Measurements from ENCODE around the gene TTC7B. TPM values are rescaled to one million over a fixed set of nuclear protein-coding genes. Genes with fewer than 3 reads are reported as not detected.

Gene TTC7B
- polyA plus RNA-seq, 1 donor (not counting 4 experiments of a cell fraction or from before 2014, with no cell fraction given) = 21.4 TPM

- no peaks in the 10 kb centered on the region for H3K27me3 ChIP-seq (ENCODE audit: control insufficient read depth, extremely low read depth, insufficient read depth, low read length)
- no peaks in the 10 kb centered on the region for H3K4me1 ChIP-seq (ENCODE audit: control insufficient read depth, extremely low read depth, insufficient read depth, low read length)
- dilution Hi-C loops (cut with MboI; ENCODE audit: extremely low pct_ligation_motif_present, low sequenced_read_pairs) = no loop called here
- H3K27ac ChIP-seq (ENCODE audit: control insufficient read depth, insufficient read depth, low read length) = no peak overlapping the region
- no peak overlapping the region for H3K4me3 ChIP-seq (ENCODE audit: control insufficient read depth in 2 of 3, extremely low read depth in 1 of 3, insufficient read depth in 2 of 3, low read depth in 1 of 3, low read length in 3 of 3)
- no peak overlapping the region for H3K4me2 ChIP-seq (ENCODE audit: control insufficient read depth, extremely low read depth, insufficient read depth, low read depth, low read length)
- DNase-seq (ENCODE audit: low read depth, low spot score) (no peak), FAIRE-seq (no peak)
- H4K20me1 ChIP-seq (ENCODE audit: control insufficient read depth, extremely low read depth, insufficient read depth, low read length) = no peaks in the 10 kb centered on the region
- H2AFZ ChIP-seq (ENCODE audit: control insufficient read depth, low read length) = no peak overlapping the region
- H3K36me3 ChIP-seq (ENCODE audit: control insufficient read depth in 2 of 2, extremely low read depth in 1 of 2, insufficient read depth in 2 of 2, low read length in 2 of 2) = no peaks in the 10 kb centered on the region
- H3K79me2 ChIP-seq (ENCODE audit: control insufficient read depth, insufficient read depth, low read length) = no peaks in the 10 kb centered on the region
- H3K9me1 ChIP-seq (ENCODE audit: control insufficient read depth, extremely low read depth, insufficient read depth, low read length) = no peaks in the 10 kb centered on the region
- H3K9ac ChIP-seq (ENCODE audit: control insufficient read depth, extremely low read depth, insufficient read depth, low read length) = no peak overlapping the region
- TF ChIP-seq CTCF (optimal IDR thresholded peaks at IDR 0.05 in 1 of 3, IDR thresholded peaks at IDR 0.05 in 1 of 3, conservative IDR thresholded peaks at IDR 0.05 in 1 of 3; ENCODE audit: extremely low read depth in 1 of 3, insufficient read depth in 2 of 3, low read length in 3 of 3) (no peak), EZH2 (IDR thresholded peaks at IDR 0.05; ENCODE audit: low read length) (no peak)
- H3K9me3 ChIP-seq (ENCODE audit: control insufficient read depth, low read depth, low read length) = no peaks in the 10 kb centered on the region
These were observed 211.9 kb downstream of the TTC7B start for GRCh38 chr14:90604356-90604755.

GRCh38 chr14:90603841-90604240 lies 212.4 kb downstream of the TTC7B start:
- Histone ChIP-seq H3K4me2 (ENCODE audit: control insufficient read depth, extremely low read depth, insufficient read depth, low read depth, low read length) (no peak overlapping the region), H2AFZ (ENCODE audit: control insufficient read depth, low read length) (no peak overlapping the region)
- dilution Hi-C loops (cut with MboI; ENCODE audit: extremely low pct_ligation_motif_present, low sequenced_read_pairs) = no loop called here

More at GRCh38 chr14:90603841-90604240, 212.4 kb downstream of the TTC7B start:
- no peak for DNase-seq (ENCODE audit: low read depth, low spot score)
- Histone ChIP-seq H3K27ac (ENCODE audit: control insufficient read depth, insufficient read depth, low read length) (no peak overlapping the region), H4K20me1 (ENCODE audit: control insufficient read depth, extremely low read depth, insufficient read depth, low read length) (no peaks in the 10 kb centered on the region), H3K79me2 (ENCODE audit: control insufficient read depth, insufficient read depth, low read length) (no peaks in the 10 kb centered on the region), H3K27me3 (ENCODE audit: control insufficient read depth, extremely low read depth, insufficient read depth, low read length) (no peaks in the 10 kb centered on the region), H3K4me1 (ENCODE audit: control insufficient read depth, extremely low read depth, insufficient read depth, low read length) (no peaks in the 10 kb centered on the region), H3K36me3 (ENCODE audit: control insufficient read depth in 2 of 2, extremely low read depth in 1 of 2, insufficient read depth in 2 of 2, low read length in 2 of 2) (no peaks in the 10 kb centered on the region), H3K9me1 (ENCODE audit: control insufficient read depth, extremely low read depth, insufficient read depth, low read length) (no peaks in the 10 kb centered on the region), H3K9me3 (ENCODE audit: control insufficient read depth, low read depth, low read length) (no peaks in the 10 kb centered on the region), H3K4me3 (ENCODE audit: control insufficient read depth in 2 of 3, extremely low read depth in 1 of 3, insufficient read depth in 2 of 3, low read depth in 1 of 3, low read length in 3 of 3) (no peak overlapping the region), H3K9ac (ENCODE audit: control insufficient read depth, extremely low read depth, insufficient read depth, low read length) (no peak overlapping the region)
- FAIRE-seq = no peak
- TF ChIP-seq CTCF (optimal IDR thresholded peaks at IDR 0.05 in 1 of 3, IDR thresholded peaks at IDR 0.05 in 1 of 3, conservative IDR thresholded peaks at IDR 0.05 in 1 of 3; ENCODE audit: extremely low read depth in 1 of 3, insufficient read depth in 2 of 3, low read length in 3 of 3) = no peak
- TF ChIP-seq EZH2 (IDR thresholded peaks at IDR 0.05; ENCODE audit: low read length) = no peak

Measured in keratinocyte (primary cell).